Breast epithelium (tissue), 4 donors: ENCODE results near the gene HNRNPA3. TPM values are rescaled to one million over a fixed set of nuclear protein-coding genes. Genes with fewer than 3 reads are reported as not detected.
"Not testable (repeated sequence)": the region's sequence is repeated elsewhere in the genome, so short reads cannot be mapped to it uniquely, and the experiment has no call there.

Source experiments
- DNase-seq, 2 donors: peaks; one replicate each; pipeline ENCODE4 v3.0.0-alpha.2; 2019; ENCODE audit warnings: low spot score in 2 of 2
- H3K27ac ChIP-seq, 2 donors: fragments of 200-600 bp; sonication (generic) in 1 of 2; one replicate each; pipeline ENCODE4 v1.5.1; 2016 to 2019; ENCODE audit warnings: mild to moderate bottlenecking in 1 of 2
- H3K27me3 ChIP-seq, 2 donors: fragments of 200-600 bp; sonication (generic) in 1 of 2; one replicate each; pipeline versions ENCODE4 v1.5.1 to v1.6.0; 2017 to 2019; ENCODE audit warnings: control low read depth in 1 of 2, mild to moderate bottlenecking in 1 of 2
- H3K36me3 ChIP-seq: fragments of 200-600 bp; one replicate; pipeline ENCODE4 v1.5.1; 2019
- H3K4me1 ChIP-seq, 2 donors: fragments of 200-600 bp; sonication (generic); one replicate each; pipeline ENCODE4 v1.5.1; 2016 to 2019; ENCODE audit warnings: control low read depth in 1 of 2
- H3K4me3 ChIP-seq, 3 donors: fragments of 200-600 bp; sonication (generic); 1 replicate in 2 of 3; 2 replicates in 1 of 3; pipeline ENCODE4 v1.5.1; 2016 to 2019; ENCODE audit warnings: mild to moderate bottlenecking in 3 of 3, moderate library complexity in 2 of 3
- H3K9me3 ChIP-seq, 2 donors: fragments of 200-600 bp; sonication (generic) in 1 of 2; one replicate each; pipeline ENCODE4 v1.5.1; 2016 to 2019; ENCODE audit warnings: control low read depth in 1 of 2
- POLR2A ChIP-seq: fragments of 450-650 bp; IDR thresholded peaks from one replicate; pipeline ENCODE4 v1.6.1; 2016; ENCODE audit warnings: antibody characterized with exemption, mild to moderate bottlenecking, moderate library complexity
- POLR2AphosphoS5 ChIP-seq, 3 donors: sonication (generic); formaldehyde crosslinking; IDR thresholded peaks; one replicate each; pipeline ENCODE4 v1.6.1; 2017; ENCODE audit warnings: antibody characterized with exemption in 3 of 3
- intact Hi-C: fragments of 100-400 bp; cut with DNase I; formaldehyde crosslinking; loops from one replicate; pipeline ENCODE4 v1.15.1; 2023; ENCODE audit warnings: low total_unique reads
- total RNA-seq, 3 donors: library from RNA; depleted of rRNA; stranded (reverse); fragments of >200 nt; gene quantifications; one replicate each; pipeline ENCODE4 v1.1.0, GENCODE V29; 2016
- TF ChIP-seq, protein P1 (sequence below), 3 donors: fragments of 450-650 bp; IDR thresholded peaks; one replicate each; pipeline ENCODE4 v1.5.1; 2016 to 2017; ENCODE audit warnings: antibody characterized with exemption in 3 of 3, mild to moderate bottlenecking in 3 of 3, moderate library complexity in 3 of 3

HNRNPA3 gene
- total RNA-seq, 3 donors from 2014 or later = 60.6 to 100.0 (median 95.9) TPM

DNA sequence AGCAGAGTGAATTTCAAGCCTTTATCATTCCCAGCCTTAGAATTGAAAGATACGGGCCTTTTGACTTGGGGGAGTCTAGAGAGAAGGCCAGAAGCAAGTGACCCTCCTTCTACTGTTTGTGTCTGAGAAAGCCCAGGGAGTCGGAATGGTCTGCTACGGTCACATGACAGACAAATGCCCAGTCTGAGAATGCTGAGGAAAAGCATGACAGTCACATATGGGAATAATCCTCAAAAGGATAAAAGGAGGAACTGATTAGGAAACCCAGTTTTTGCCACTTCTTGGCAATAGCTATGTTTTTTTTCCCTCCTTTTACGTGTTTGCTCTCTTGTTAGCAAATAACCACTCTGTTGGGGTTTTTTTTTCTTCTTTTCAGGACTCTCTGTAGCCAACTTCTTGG lies 38.1 kb upstream of the HNRNPA3 start:
- no peak for DNase-seq
- Histone ChIP-seq H3K36me3 (no peaks in the 10 kb centered on the region), H3K27me3 (no peaks in the 10 kb centered on the region), H3K4me3 (no peak overlapping the region), H3K9me3 (no peaks in the 10 kb centered on the region), H3K27ac (no peak overlapping the region), H3K4me1 (no peaks in the 10 kb centered on the region)
- intact Hi-C loops = no loop called here
- TF ChIP-seq POLR2A (no peak), POLR2AphosphoS5 (IDR thresholded peaks at IDR 0.05) (no peak)
- TF ChIP-seq, protein P1, sequence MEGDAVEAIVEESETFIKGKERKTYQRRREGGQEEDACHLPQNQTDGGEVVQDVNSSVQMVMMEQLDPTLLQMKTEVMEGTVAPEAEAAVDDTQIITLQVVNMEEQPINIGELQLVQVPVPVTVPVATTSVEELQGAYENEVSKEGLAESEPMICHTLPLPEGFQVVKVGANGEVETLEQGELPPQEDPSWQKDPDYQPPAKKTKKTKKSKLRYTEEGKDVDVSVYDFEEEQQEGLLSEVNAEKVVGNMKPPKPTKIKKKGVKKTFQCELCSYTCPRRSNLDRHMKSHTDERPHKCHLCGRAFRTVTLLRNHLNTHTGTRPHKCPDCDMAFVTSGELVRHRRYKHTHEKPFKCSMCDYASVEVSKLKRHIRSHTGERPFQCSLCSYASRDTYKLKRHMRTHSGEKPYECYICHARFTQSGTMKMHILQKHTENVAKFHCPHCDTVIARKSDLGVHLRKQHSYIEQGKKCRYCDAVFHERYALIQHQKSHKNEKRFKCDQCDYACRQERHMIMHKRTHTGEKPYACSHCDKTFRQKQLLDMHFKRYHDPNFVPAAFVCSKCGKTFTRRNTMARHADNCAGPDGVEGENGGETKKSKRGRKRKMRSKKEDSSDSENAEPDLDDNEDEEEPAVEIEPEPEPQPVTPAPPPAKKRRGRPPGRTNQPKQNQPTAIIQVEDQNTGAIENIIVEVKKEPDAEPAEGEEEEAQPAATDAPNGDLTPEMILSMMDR (IDR thresholded peaks at IDR 0.05) = no peak

DNA sequence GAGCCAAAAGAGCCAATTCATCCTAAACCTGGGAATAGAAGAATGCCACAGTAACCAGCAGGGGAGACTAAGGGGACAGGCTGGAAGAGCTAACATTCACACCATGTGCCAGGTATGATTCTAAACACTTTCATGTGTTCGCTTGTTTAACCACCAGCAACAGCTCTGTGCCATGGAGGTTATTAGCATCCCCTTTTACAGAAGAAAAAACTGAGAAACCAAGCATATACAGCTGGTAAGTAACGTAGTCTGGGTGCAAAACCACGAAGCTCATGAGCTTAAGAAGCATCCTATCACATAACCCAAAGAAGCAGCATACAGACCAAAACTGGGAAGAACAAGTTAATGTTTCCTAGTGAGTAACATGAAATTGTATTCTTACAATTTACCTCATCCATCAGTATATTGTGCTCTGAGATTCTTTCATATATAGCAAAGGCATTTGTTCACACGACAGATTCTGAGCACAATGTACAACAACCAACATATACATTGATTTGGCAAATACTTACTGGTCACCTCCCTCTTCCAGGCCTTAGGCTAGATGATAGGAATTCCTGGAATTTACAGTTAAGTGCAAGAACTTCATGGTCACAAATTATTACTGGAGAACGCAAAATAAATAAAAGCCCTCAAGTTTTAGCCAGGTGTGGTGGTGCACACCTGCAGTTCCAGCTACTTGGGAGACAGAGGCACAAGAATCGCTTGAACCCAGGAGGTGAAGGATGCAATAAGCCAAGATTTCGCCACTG lies 36.5 kb upstream of the HNRNPA3 start:
- no peaks in the 10 kb centered on the region for H3K36me3 ChIP-seq
- intact Hi-C loops = no loop called here
- no peak for DNase-seq
- no peaks in the 10 kb centered on the region for H3K9me3 ChIP-seq
- no peaks in the 10 kb centered on the region for H3K4me1 ChIP-seq
- no peak overlapping the region for H3K4me3 ChIP-seq
- no peak overlapping the region for H3K27ac ChIP-seq
- no peaks in the 10 kb centered on the region for H3K27me3 ChIP-seq
- no peak for TF ChIP-seq POLR2AphosphoS5 (IDR thresholded peaks at IDR 0.05)

- Histone ChIP-seq H3K27ac (no peak overlapping the region), H3K4me3 (no peak overlapping the region), H3K9me3 (no peaks in the 10 kb centered on the region), H3K36me3 (no peaks in the 10 kb centered on the region), H3K4me1 (no peaks in the 10 kb centered on the region), H3K27me3 (no peaks in the 10 kb centered on the region)
- no peak for DNase-seq
- TF ChIP-seq POLR2A (no peak), POLR2AphosphoS5 (IDR thresholded peaks at IDR 0.05) (no peak)
- TF ChIP-seq, protein P1 (IDR thresholded peaks at IDR 0.05) = no peak
- intact Hi-C loops = no loop called here
Measured at GRCh38 chr2:177178797-177179196, 33.8 kb upstream of the HNRNPA3 start.

GRCh38 chr2:177179227-177179626 lies 33.4 kb upstream of the HNRNPA3 start:
- no peak overlapping the region for H3K4me3 ChIP-seq
- intact Hi-C loops = no loop called here
- TF ChIP-seq, protein P1 (IDR thresholded peaks at IDR 0.05) = no peak
- TF ChIP-seq POLR2AphosphoS5 (IDR thresholded peaks at IDR 0.05) (no peak), POLR2A (no peak)
- DNase-seq = no peak
- no peaks in the 10 kb centered on the region for H3K4me1 ChIP-seq
- no peak overlapping the region for H3K27ac ChIP-seq
- no peaks in the 10 kb centered on the region for H3K9me3 ChIP-seq
- H3K36me3 ChIP-seq = no peaks in the 10 kb centered on the region
- no peaks in the 10 kb centered on the region for H3K27me3 ChIP-seq

DNA sequence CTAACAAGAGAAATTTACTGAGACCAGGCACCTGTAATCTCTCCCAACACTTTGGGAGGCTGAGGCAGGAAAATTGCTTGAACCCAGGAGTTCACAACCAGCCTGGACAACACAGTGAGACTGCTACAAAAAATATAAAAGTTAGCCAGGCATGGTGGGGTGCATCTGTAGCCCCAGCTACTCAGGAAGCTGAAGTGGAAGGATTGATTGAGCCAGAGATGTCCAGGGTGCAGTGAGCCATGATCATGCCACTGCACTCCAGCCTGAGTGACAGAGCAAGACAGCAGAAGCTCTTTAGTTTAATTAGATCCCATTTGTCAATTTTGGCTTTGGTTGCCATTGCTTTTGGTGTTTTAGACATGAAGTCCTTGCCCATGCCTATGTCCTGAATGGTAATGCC lies 32.9 kb upstream of the HNRNPA3 start:
- H3K4me1 ChIP-seq, H3K4me3 ChIP-seq, DNase-seq, H3K27ac ChIP-seq, H3K9me3 ChIP-seq, intact Hi-C loops, H3K27me3 ChIP-seq, H3K36me3 ChIP-seq: not testable (repeated sequence)

DNA sequence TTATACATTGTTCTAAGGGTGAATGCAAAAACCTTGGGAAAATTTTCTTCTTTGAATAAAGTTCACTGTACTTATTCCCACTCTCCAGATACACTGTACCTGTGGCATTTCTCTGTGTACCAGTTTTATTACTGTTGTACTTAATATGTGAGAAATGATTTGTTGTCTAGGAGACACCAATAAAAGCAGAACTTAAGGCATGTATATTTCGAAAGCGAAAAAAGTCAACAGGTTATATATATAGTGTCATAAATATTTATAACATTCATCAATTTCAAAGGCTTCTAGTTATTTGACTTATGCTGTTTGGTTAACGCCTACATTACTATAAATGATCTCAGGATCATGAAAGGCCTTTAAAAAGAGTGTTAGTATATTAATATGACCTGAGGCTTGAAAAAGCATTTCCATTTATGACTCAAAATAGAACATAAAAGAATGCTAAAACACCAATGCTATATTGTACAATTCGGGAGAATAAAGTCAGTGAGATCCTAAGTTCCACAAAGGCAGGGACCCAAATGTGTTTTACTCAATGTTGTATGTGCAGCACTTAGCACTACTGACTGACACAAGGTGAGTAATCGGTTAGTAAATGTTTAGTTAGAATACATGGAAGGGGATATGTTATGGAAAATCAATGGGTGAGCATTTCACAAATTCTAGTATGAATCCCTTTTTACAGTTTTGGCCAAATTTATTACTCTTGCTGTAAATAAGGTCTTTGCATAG lies 32.2 kb upstream of the HNRNPA3 start:
- Histone ChIP-seq H3K27ac (no peak overlapping the region), H3K27me3 (no peaks in the 10 kb centered on the region), H3K9me3 (no peaks in the 10 kb centered on the region), H3K4me3 (no peak overlapping the region), H3K4me1 (no peaks in the 10 kb centered on the region), H3K36me3 (no peaks in the 10 kb centered on the region)
- intact Hi-C loops = no loop called here
- DNase-seq = no peak
- TF ChIP-seq POLR2A (no peak), POLR2AphosphoS5 (IDR thresholded peaks at IDR 0.05) (no peak)
- TF ChIP-seq, protein P1 (IDR thresholded peaks at IDR 0.05) = no peak
